ENCODE measurements around the gene TNNT2.

TNNT2 gene

GRCh38 chr1:201401700-201402099 lies 24.2 kb upstream of the TNNT2 start:
- H3K27ac ChIP-seq, result no peak overlapping the region
- no peak for TF ChIP-seq CTCF (conservative IDR thresholded peaks at IDR 0.05)

DNA sequence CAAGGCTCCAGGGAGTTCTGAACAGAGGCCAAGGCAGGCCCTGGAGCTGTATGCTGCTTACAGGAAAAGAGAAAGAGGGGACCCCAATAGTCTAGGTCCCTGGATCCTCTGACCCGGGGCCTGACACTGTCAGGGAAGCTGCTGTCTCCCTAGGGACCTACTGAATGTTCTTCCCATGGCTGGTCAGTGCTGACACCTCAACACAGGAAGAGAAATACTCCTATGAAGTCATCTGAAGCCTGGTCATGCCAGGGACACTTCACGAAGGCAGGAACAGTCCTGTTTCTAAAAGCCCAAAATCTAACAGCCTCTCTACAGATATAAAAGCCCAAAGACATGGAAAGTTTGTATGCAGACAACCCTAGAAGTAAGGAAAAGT lies 23.4 kb upstream of the TNNT2 start:
- H3K27ac ChIP-seq, result peak overlapping the region; percentile 92; the same call in 1 of the 2 replicates
- TF ChIP-seq CTCF (conservative IDR thresholded peaks at IDR 0.05), result no peak

- peak overlapping the region; percentile 92 for H3K27ac ChIP-seq
- no peak for TF ChIP-seq CTCF (conservative IDR thresholded peaks at IDR 0.05)
These were observed 22.9 kb upstream of the TNNT2 start for GRCh38 chr1:201400212-201400851.

- no peak for TF ChIP-seq CTCF (conservative IDR thresholded peaks at IDR 0.05)
- peak overlapping the region; percentile 92 for H3K27ac ChIP-seq
These were observed 22.1 kb upstream of the TNNT2 start for GRCh38 chr1:201399352-201400126.

- H3K27ac ChIP-seq, result peak within 1 kb of the TSS; percentile 92
- no peak for TF ChIP-seq CTCF (conservative IDR thresholded peaks at IDR 0.05)
These were observed 21.5 kb upstream of the TNNT2 start, which contains the start of gene LAD1 for GRCh38 chr1:201399018-201399351. LAD1 (minus strand) TSS chr1:201399324; CDS start chr1:201399306, 18 bp downstream.

DNA sequence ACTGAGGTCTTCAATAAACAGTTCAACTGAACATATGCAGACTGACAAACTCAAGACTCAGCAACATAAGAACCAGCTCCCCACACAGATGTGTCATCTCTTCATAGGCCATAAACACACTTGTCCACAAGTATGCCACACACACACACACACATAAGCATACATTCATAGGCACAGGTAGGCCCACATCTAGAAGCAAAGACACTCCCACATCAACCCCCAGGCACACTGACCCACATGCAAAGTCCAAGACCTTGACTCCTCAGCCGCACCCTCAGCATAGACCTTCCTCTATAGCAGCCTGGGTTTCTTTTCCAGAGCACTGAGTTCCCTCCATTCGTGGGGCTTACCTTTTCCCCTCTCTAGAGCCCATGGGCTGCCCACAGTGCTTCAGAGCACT lies 20.2 kb upstream of the TNNT2 start:
- H3K27ac ChIP-seq, result peak overlapping the region; percentile 92; the same call in 1 of the 2 replicates
- TF ChIP-seq CTCF (conservative IDR thresholded peaks at IDR 0.05), result no peak

DNA sequence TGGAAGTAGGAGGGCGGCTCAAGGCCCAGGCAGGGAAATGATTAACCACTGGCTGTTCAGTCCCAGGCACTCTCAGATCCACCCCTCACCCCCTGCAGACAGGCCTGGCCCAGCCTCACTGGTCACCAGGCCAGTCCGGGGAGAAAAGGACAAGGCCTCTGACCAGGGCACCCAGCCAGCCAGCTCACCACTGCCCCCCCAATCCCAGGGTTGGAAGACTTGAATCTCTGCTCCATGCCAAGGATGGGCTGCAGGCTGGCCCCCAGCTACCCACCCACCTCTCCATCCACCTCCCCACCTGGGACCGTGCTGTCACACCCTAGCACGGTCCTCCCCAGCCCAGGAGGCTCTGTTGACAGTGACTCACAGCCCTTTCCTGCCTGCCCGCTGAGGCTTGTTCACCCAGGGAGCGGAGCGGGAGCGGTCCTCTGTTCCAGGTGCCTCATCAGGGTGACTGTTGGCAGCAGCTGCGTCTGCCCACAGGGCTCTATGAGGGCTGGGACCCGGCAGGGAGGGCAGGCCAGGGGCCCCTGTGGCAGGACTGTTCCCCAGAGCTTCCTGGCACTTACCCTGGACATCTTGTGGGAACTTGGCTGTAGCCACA lies 19.5 kb upstream of the TNNT2 start:
- TF ChIP-seq CTCF (conservative IDR thresholded peaks at IDR 0.05), result no peak
- H3K27ac ChIP-seq, result peak overlapping the region; percentile 92; the same call in 1 of the 2 replicates
